ENCODE data around the gene CCDC141.

- TF ChIP-seq POLR2A (IDR thresholded peaks at IDR 0.05; ENCODE audit: low read length) (no peak), GATA1 (IDR thresholded peaks at IDR 0.05; ENCODE audit: low read depth, low read length) (no peak)
Measured at GRCh38 chr2:178908810-178909209, 141.1 kb downstream of the CCDC141 start.

Measured in erythroblast (primary cell).